Keratinocyte (primary cell): ENCODE data around the gene GIMD1. TPM values are rescaled to one million over a fixed set of nuclear protein-coding genes. Genes with fewer than 3 reads are reported as not detected.

ENCODE experiments used
- DNase-seq: peaks from one replicate; pipeline ENCODE4 v3.0.0-alpha.2; 2011; ENCODE audit warnings: low read depth, missing footprints, low spot score
- FAIRE-seq: peaks from 2 replicates; lab custom pipeline; 2011; peaks lifted over from hg19 to GRCh38; lab: Jason Lieb, UNC
- H2AFZ ChIP-seq: 2 replicates; pipeline ENCODE4 v1.6.0; 2012; ENCODE audit warnings: low read length, control low read depth, inconsistent platforms; ENCODE audit not compliant: control insufficient read depth
- H3K27ac ChIP-seq: 2 replicates; pipeline ENCODE4 v1.5.1; 2011; ENCODE audit warnings: low read length; ENCODE audit not compliant: control insufficient read depth, insufficient read depth
- H3K27me3 ChIP-seq: 3 replicates; pipeline ENCODE4 v1.6.0; 2011; ENCODE audit warnings: low read length; ENCODE audit not compliant: control insufficient read depth, insufficient read depth; ENCODE audit errors: extremely low read depth
- H3K36me3 ChIP-seq, 2 experiments: 2 replicates in 1 of 2; 3 replicates in 1 of 2; pipeline ENCODE4 v1.5.1; 2011; ENCODE audit warnings: low read length in 2 of 2, mild to moderate bottlenecking in 1 of 2; ENCODE audit not compliant: control insufficient read depth in 2 of 2, insufficient read depth in 2 of 2; ENCODE audit errors: extremely low read depth in 1 of 2
- H3K4me1 ChIP-seq: 3 replicates; pipeline ENCODE4 v1.5.1; 2011; ENCODE audit warnings: low read length; ENCODE audit not compliant: control insufficient read depth, insufficient read depth; ENCODE audit errors: extremely low read depth
- H3K4me2 ChIP-seq: 3 replicates; pipeline ENCODE4 v1.6.0; 2011; ENCODE audit warnings: low read depth, low read length; ENCODE audit not compliant: control insufficient read depth, insufficient read depth; ENCODE audit errors: extremely low read depth
- H3K4me3 ChIP-seq, 3 experiments: fragments of 200-600 bp in 1 of 3; sonication (generic) in 1 of 3; 2 replicates in 2 of 3; 3 replicates in 1 of 3; pipeline ENCODE4 v1.5.1; 2011 to 2016; ENCODE audit warnings: low read length in 3 of 3, mild to moderate bottlenecking in 3 of 3, control low read depth in 2 of 3, inconsistent platforms in 1 of 3, low read depth in 1 of 3, mixed read lengths in 1 of 3, mixed run types in 1 of 3, moderate library complexity in 1 of 3; ENCODE audit not compliant: control insufficient read depth in 2 of 3, insufficient read depth in 2 of 3; ENCODE audit errors: extremely low read depth in 1 of 3
- H3K79me2 ChIP-seq: 2 replicates; pipeline ENCODE4 v1.6.0; 2012; ENCODE audit warnings: low read length; ENCODE audit not compliant: control insufficient read depth, insufficient read depth
- H3K9ac ChIP-seq: 3 replicates; pipeline ENCODE4 v1.6.0; 2011; ENCODE audit warnings: low read length; ENCODE audit not compliant: control insufficient read depth, insufficient read depth; ENCODE audit errors: extremely low read depth
- H3K9me1 ChIP-seq: 3 replicates; pipeline ENCODE4 v1.6.0; 2011; ENCODE audit warnings: low read length; ENCODE audit not compliant: control insufficient read depth, insufficient read depth; ENCODE audit errors: extremely low read depth
- H3K9me3 ChIP-seq: 2 replicates; pipeline ENCODE4 v1.5.1; 2012; ENCODE audit warnings: low read depth, low read length; ENCODE audit not compliant: control insufficient read depth
- H4K20me1 ChIP-seq: 3 replicates; pipeline ENCODE4 v1.6.0; 2011; ENCODE audit warnings: low read length; ENCODE audit not compliant: control insufficient read depth, insufficient read depth; ENCODE audit errors: extremely low read depth
- EZH2 ChIP-seq: IDR thresholded peaks from one replicate; pipeline ENCODE4 v1.6.1; 2012; ENCODE audit warnings: inconsistent platforms, mild to moderate bottlenecking, low read length, moderate library complexity
- dilution Hi-C: fragments of 300-500 bp; cut with MboI; formaldehyde crosslinking; loops from one replicate; pipeline ENCODE4 v1.7.0; 2020; ENCODE audit warnings: low sequenced_read_pairs; ENCODE audit not compliant: extremely low pct_ligation_motif_present
- polyA plus RNA-seq, 5 experiments: library from polyadenylated mRNA; depleted of rRNA in 3 of 5; stranded (reverse) in 3 of 5; stranded (forward) in 1 of 5; unstranded in 1 of 5; fragments of >200 nt; gene quantifications; 1 replicate in 1 of 5; 2 replicates in 3 of 5; 3 replicates in 1 of 5; pipeline versions ENCODE4 v1.2.1 to v1.2.3, GENCODE V29; 2011 to 2012; ENCODE audit warnings: missing spikeins in 2 of 5, low read depth in 1 of 5, low replicate concordance in 1 of 5
- TF ChIP-seq, protein P1 (sequence below), 3 experiments: IDR thresholded peaks in 1 of 3; conservative IDR thresholded peaks in 1 of 3; optimal IDR thresholded peaks in 1 of 3; 2 replicates in 2 of 3; 3 replicates in 1 of 3; pipeline versions ENCODE3 to v1.5.1; 2011; ENCODE audit warnings: low read length in 3 of 3, mild to moderate bottlenecking in 3 of 3, moderate library complexity in 2 of 3, control low read depth in 1 of 3, inconsistent platforms in 1 of 3; ENCODE audit not compliant: insufficient read depth in 2 of 3; ENCODE audit errors: extremely low read depth in 1 of 3

GIMD1 gene
- polyA plus RNA-seq, 1 donor (not counting 4 experiments of a cell fraction or from before 2014, with no cell fraction given), result not detected

- H3K27ac ChIP-seq, result no peak overlapping the region
- FAIRE-seq, result peak; percentile 44
- no peaks in the 10 kb centered on the region for H3K79me2 ChIP-seq
- H3K9ac ChIP-seq, result no peak overlapping the region
- no peaks in the 10 kb centered on the region for H3K36me3 ChIP-seq
- peaks cover 14% of the 10 kb centered on the region for H3K4me1 ChIP-seq
- no peaks in the 10 kb centered on the region for H3K9me1 ChIP-seq
- no peak for TF ChIP-seq EZH2
- TF ChIP-seq, protein P1, sequence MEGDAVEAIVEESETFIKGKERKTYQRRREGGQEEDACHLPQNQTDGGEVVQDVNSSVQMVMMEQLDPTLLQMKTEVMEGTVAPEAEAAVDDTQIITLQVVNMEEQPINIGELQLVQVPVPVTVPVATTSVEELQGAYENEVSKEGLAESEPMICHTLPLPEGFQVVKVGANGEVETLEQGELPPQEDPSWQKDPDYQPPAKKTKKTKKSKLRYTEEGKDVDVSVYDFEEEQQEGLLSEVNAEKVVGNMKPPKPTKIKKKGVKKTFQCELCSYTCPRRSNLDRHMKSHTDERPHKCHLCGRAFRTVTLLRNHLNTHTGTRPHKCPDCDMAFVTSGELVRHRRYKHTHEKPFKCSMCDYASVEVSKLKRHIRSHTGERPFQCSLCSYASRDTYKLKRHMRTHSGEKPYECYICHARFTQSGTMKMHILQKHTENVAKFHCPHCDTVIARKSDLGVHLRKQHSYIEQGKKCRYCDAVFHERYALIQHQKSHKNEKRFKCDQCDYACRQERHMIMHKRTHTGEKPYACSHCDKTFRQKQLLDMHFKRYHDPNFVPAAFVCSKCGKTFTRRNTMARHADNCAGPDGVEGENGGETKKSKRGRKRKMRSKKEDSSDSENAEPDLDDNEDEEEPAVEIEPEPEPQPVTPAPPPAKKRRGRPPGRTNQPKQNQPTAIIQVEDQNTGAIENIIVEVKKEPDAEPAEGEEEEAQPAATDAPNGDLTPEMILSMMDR (optimal IDR thresholded peaks at IDR 0.05 in 1 of 3, IDR thresholded peaks at IDR 0.05 in 1 of 3, conservative IDR thresholded peaks at IDR 0.05 in 1 of 3; ENCODE audit: extremely low read depth in 1 of 3, insufficient read depth in 2 of 3, low read length in 3 of 3), result no peak
- no peak overlapping the region for H3K4me2 ChIP-seq
- H3K4me3 ChIP-seq, result no peak overlapping the region
- no peak for DNase-seq
- H3K27me3 ChIP-seq, result no peaks in the 10 kb centered on the region
- dilution Hi-C loops, result no loop called here
- no peaks in the 10 kb centered on the region for H3K9me3 ChIP-seq
- H2AFZ ChIP-seq, result no peak overlapping the region
- no peaks in the 10 kb centered on the region for H4K20me1 ChIP-seq
These were observed 2.6 kb downstream of the GIMD1 start for GRCh38 chr4:106366026-106366425.

GRCh38 chr4:106365613-106366012 is 3.0 kb downstream of the GIMD1 start:
- no peak overlapping the region for H2AFZ ChIP-seq
- H3K9ac ChIP-seq, result no peak overlapping the region
- no peak for TF ChIP-seq EZH2
- TF ChIP-seq, protein P1 (optimal IDR thresholded peaks at IDR 0.05 in 1 of 3, IDR thresholded peaks at IDR 0.05 in 1 of 3, conservative IDR thresholded peaks at IDR 0.05 in 1 of 3; ENCODE audit: extremely low read depth in 1 of 3, insufficient read depth in 2 of 3, low read length in 3 of 3), result no peak
- no peaks in the 10 kb centered on the region for H3K36me3 ChIP-seq
- DNase-seq (peak; percentile 57), FAIRE-seq (peak; percentile 89)
- H3K27ac ChIP-seq, result no peak overlapping the region
- H3K4me3 ChIP-seq, result no peak overlapping the region
- H4K20me1 ChIP-seq, result no peaks in the 10 kb centered on the region
- dilution Hi-C loops, result no loop called here
- no peaks in the 10 kb centered on the region for H3K9me1 ChIP-seq
- H3K27me3 ChIP-seq, result no peaks in the 10 kb centered on the region
- H3K79me2 ChIP-seq, result no peaks in the 10 kb centered on the region
- no peaks in the 10 kb centered on the region for H3K9me3 ChIP-seq
- peaks cover 14% of the 10 kb centered on the region for H3K4me1 ChIP-seq
- no peak overlapping the region for H3K4me2 ChIP-seq
